Stomach (tissue), 9 donors: ENCODE data around the gene FOXL1. TPM values are rescaled to one million over a fixed set of nuclear protein-coding genes. Genes with fewer than 3 reads are reported as not detected.
"Not testable (repeated sequence)": the region's sequence is repeated elsewhere in the genome, so short reads cannot be mapped to it uniquely, and the experiment has no call there.

Source experiments
- DNase-seq, 2 donors: peaks; one replicate each; pipeline versions ENCODE4 v3.0.0 to v3.0.0-alpha.2; 2013 to 2019
- H3K27ac ChIP-seq, 5 donors: fragments of 200-600 bp in 4 of 5; sonication (generic) in 4 of 5; one replicate each; pipeline ENCODE4 v1.5.1; 2013 to 2019; ENCODE audit warnings: mild to moderate bottlenecking in 1 of 5, moderate library complexity in 1 of 5
- H3K27me3 ChIP-seq, 3 donors: fragments of 200-600 bp; sonication (generic); one replicate each; pipeline ENCODE4 v1.5.1; 2017 to 2019; ENCODE audit warnings: mixed run types in 1 of 3
- H3K36me3 ChIP-seq, 4 donors: fragments of 200-600 bp; sonication (generic); 1 replicate in 3 of 4; 2 replicates in 1 of 4; pipeline ENCODE4 v1.5.1; 2016 to 2019
- H3K4me1 ChIP-seq, 4 donors: fragments of 200-600 bp; sonication (generic); one replicate each; pipeline ENCODE4 v1.5.1; 2016 to 2019
- H3K4me3 ChIP-seq, 4 donors: fragments of 200-600 bp; sonication (generic) in 3 of 4; one replicate each; pipeline ENCODE4 v1.5.1; 2016 to 2019; ENCODE audit warnings: mild to moderate bottlenecking in 1 of 4
- H3K9me3 ChIP-seq, 4 donors: fragments of 200-600 bp; sonication (generic); one replicate each; pipeline ENCODE4 v1.5.1; 2016 to 2019
- CTCF ChIP-seq, 7 experiments: fragments of 450-650 bp in 4 of 7; fragments of 200-600 bp in 3 of 7; sonication (generic) in 3 of 7; IDR thresholded peaks; one replicate each; pipeline ENCODE4 v1.5.1; 2016 to 2019; ENCODE audit warnings: antibody characterized with exemption in 7 of 7, control low read depth in 2 of 7, mild to moderate bottlenecking in 1 of 7
- EP300 ChIP-seq: sonication (generic); formaldehyde crosslinking; IDR thresholded peaks from one replicate; pipeline ENCODE4 v1.6.1; 2017; ENCODE audit warnings: antibody characterized with exemption
- POLR2A ChIP-seq, 4 donors: fragments of 450-650 bp; IDR thresholded peaks; one replicate each; pipeline ENCODE4 v1.6.1; 2016; ENCODE audit warnings: antibody characterized with exemption in 4 of 4, control low read depth in 2 of 4, mild to moderate bottlenecking in 1 of 4, moderate library complexity in 1 of 4
- POLR2AphosphoS5 ChIP-seq, 3 donors: sonication (generic); formaldehyde crosslinking; IDR thresholded peaks; one replicate each; pipeline ENCODE4 v1.6.1; 2016; ENCODE audit warnings: antibody characterized with exemption in 3 of 3
- WGBS, 5 donors: extraction: QIAGEN DNeasy Blood & Tissue Kit in 3 of 5; methylation state at CpG; one replicate each; pipeline versions ENCODE4 v1.1.5 to v1.1.7; 2013 to 2018; 5-methylcytosine and 5-hydroxymethylcytosine counted together
- intact Hi-C: fragments of 100-400 bp; cut with DNase I; formaldehyde crosslinking; loops from one replicate; pipeline ENCODE4 v1.15.1; 2023; ENCODE audit warnings: low total_unique reads
- polyA plus RNA-seq, 3 donors: library from polyadenylated mRNA; stranded (reverse); fragments of 200-250 nt; gene quantifications; one replicate each; pipeline ENCODE4 v1.2.3, GENCODE V29; 2013
- total RNA-seq, 5 donors: library from RNA; depleted of rRNA; stranded (reverse); fragments of >200 nt; gene quantifications; one replicate each; pipeline versions ENCODE4 v1.1.0 to v1.2.3, GENCODE V29; 2014 to 2016
- donor health status: healthy with polysubstance abuse.
- donor health status: Bipolar disorder and iron deficiency.
- donor health status: healthy.

Gene FOXL1
- total and polyA plus RNA-seq, 8 donors = 0.60 to 12.7 (median 5.2) TPM; not detected in 2

GRCh38 chr16:86587487-86587886 is 9.1 kb downstream of the FOXL1 start:
- Histone ChIP-seq H3K27me3 (peaks cover 0 to 43% (median 0%) of the 10 kb centered on the region in 3 donors), H3K4me3 (no peak overlapping the region), H3K27ac (no peak overlapping the region), H3K36me3 (no peaks in the 10 kb centered on the region), H3K4me1 (peaks cover 0 to 16% (median 3%) of the 10 kb centered on the region in 4 donors), H3K9me3 (no peaks in the 10 kb centered on the region)
- TF ChIP-seq POLR2A (IDR thresholded peaks at IDR 0.05) (no peak), EP300 (no peak), CTCF (IDR thresholded peaks at IDR 0.05) (no peak), POLR2AphosphoS5 (IDR thresholded peaks at IDR 0.05) (no peak)
- 90 to 96% (median 91%) methylated on average over 3 of the region's 3 CpGs for WGBS, 5 donors
- no peak for DNase-seq
- intact Hi-C loops = no loop called here

- Histone ChIP-seq H3K4me1 (peaks cover 0 to 16% (median 3%) of the 10 kb centered on the region in 4 donors), H3K27me3 (peaks cover 0 to 45% (median 2%) of the 10 kb centered on the region in 3 donors)
- 85 to 92% (median 92%) methylated on average over 3 of the region's 3 CpGs for WGBS, 5 donors
- intact Hi-C loops, H3K9me3 ChIP-seq, H3K36me3 ChIP-seq, H3K4me3 ChIP-seq, H3K27ac ChIP-seq, DNase-seq: not testable (repeated sequence)
These were observed 9.6 kb downstream of the FOXL1 start for GRCh38 chr16:86587955-86588354.

GRCh38 chr16:86590501-86591144 is 12.3 kb downstream of the FOXL1 start:
- Histone ChIP-seq H3K36me3 (no peaks in the 10 kb centered on the region), H3K4me1 (peaks cover 0 to 11% (median 3%) of the 10 kb centered on the region in 4 donors), H3K4me3 (no peak overlapping the region), H3K27ac (peak overlapping the region in 2 of 5 donors; percentile 20 to 50), H3K27me3 (peaks cover 0 to 52% (median 23%) of the 10 kb centered on the region in 3 donors), H3K9me3 (no peaks in the 10 kb centered on the region)
- 31 to 46% (median 41%) methylated on average over 4 of the region's 4 CpGs for WGBS, 5 donors
- peak in 1 of 2 donors; percentile 59 for DNase-seq
- intact Hi-C loops = no loop called here
- TF ChIP-seq EP300 (no peak), POLR2AphosphoS5 (IDR thresholded peaks at IDR 0.05) (peak in 1 of 3 donors; percentile 25), CTCF (IDR thresholded peaks at IDR 0.05) (no peak), POLR2A (IDR thresholded peaks at IDR 0.05) (no peak)

GRCh38 chr16:86591270-86591669 is 12.9 kb downstream of the FOXL1 start:
- H3K27ac ChIP-seq = no peak overlapping the region
- TF ChIP-seq POLR2A (IDR thresholded peaks at IDR 0.05) (no peak), EP300 (no peak), CTCF (IDR thresholded peaks at IDR 0.05) (no peak), POLR2AphosphoS5 (IDR thresholded peaks at IDR 0.05) (no peak)
- H3K36me3 ChIP-seq = no peaks in the 10 kb centered on the region
- no peak for DNase-seq
- peaks cover 0 to 58% (median 23%) of the 10 kb centered on the region in 3 donors for H3K27me3 ChIP-seq
- WGBS, 5 donors = 73 to 98% (median 91%) methylated on average over 4 of the region's 4 CpGs
- no peaks in the 10 kb centered on the region for H3K9me3 ChIP-seq
- peaks cover 0 to 6% (median 3%) of the 10 kb centered on the region in 4 donors for H3K4me1 ChIP-seq
- intact Hi-C loops = no loop called here
- H3K4me3 ChIP-seq = no peak overlapping the region
